HAP-1 (cell line): ENCODE data around the gene TGFB3.
"Not testable (repeated sequence)": the region's sequence is repeated elsewhere in the genome, so short reads cannot be mapped to it uniquely, and the experiment has no call there.

Source experiments
- DNase-seq, 2 experiments: peaks; one replicate each; pipeline ENCODE4 v3.0.0-alpha.2; 2016 to 2020; ENCODE audit warnings: low spot score in 2 of 2
- H3K27me3 ChIP-seq: fragments of 250-450 bp; sonication (Bioruptor Pico); 2 replicates; pipeline ENCODE4 v1.5.1; 2020; ENCODE audit warnings: low read depth, mild to moderate bottlenecking, moderate library complexity
- H3K36me3 ChIP-seq: fragments of 250-450 bp; sonication (Bioruptor Pico); replicated peaks from 2 replicates; pipeline ENCODE4 v1.5.1; 2020; ENCODE audit warnings: mild to moderate bottlenecking
- H3K4me1 ChIP-seq: fragments of 250-450 bp; sonication (Bioruptor Pico); 2 replicates; pipeline ENCODE4 v1.5.1; 2020; ENCODE audit warnings: mild to moderate bottlenecking
- H3K4me3 ChIP-seq: fragments of 250-450 bp; sonication (Bioruptor Pico); 2 replicates; pipeline ENCODE4 v1.5.1; 2020; ENCODE audit warnings: mild to moderate bottlenecking, moderate library complexity
- H3K9me3 ChIP-seq: fragments of 250-450 bp; sonication (Bioruptor Pico); 2 replicates; pipeline ENCODE4 v1.5.1; 2020; ENCODE audit warnings: mild to moderate bottlenecking, moderate library complexity
- in situ Hi-C: fragments of 300-500 bp; cut with MboI; formaldehyde crosslinking; loops from 3 replicates; pipeline ENCODE4 v1.14.3; 2020; ENCODE audit warnings: low sequenced_read_pairs, inconsistent platforms, mixed read lengths

Gene TGFB3

GRCh38 chr14:75925141-75925840, 56.5 kb downstream of the TGFB3 start:
- H3K36me3 ChIP-seq = not testable (repeated sequence)

DNA sequence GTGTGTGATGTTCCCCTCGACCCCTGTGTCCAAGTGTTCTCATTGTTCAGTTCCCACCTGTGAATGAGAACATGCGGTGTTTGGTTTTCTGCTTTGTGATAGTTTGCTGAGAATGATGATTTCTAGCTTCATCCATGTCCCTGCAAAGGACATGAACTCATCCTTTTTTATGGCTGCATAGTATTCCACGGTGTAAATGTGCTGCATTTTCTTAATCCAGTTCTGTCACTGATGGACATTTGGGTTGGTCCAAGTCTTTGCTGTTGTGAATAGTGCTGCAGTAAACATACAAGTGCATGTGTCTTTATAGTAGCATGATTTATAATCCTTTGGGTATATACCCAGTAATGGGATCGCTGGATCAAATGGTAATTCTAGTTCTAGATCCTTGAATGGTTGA, 61.4 kb downstream of the TGFB3 start:
- DNase-seq, H3K4me1 ChIP-seq, H3K36me3 ChIP-seq, H3K4me3 ChIP-seq, in situ Hi-C loops, H3K27me3 ChIP-seq, H3K9me3 ChIP-seq: not testable (repeated sequence)

More at GRCh38 chr14:75925141-75925840, 56.5 kb downstream of the TGFB3 start:
- H3K27me3 ChIP-seq, in situ Hi-C loops, H3K4me1 ChIP-seq, DNase-seq, H3K9me3 ChIP-seq, H3K4me3 ChIP-seq: not testable (repeated sequence)

DNA sequence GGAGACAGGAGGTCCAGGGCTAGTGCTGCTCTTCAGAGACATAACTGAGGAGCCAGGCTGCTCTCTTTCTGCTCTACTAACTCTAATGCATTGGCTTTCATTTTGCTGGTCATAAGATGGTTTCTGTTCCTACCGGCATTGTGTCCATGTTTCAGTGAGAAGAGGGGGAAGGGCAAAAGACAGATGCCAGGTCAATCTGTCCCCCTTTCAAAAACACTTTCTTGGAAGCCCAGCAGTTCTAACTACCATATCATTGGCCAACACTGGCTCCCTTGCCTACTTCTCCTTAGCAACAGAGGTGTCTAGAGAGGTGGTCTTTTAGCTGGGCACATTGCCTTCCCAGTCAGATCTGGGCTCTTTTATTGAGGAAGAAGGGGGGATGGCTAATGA, 63.9 kb downstream of the TGFB3 start:
- in situ Hi-C loops = no loop called here
- H3K9me3 ChIP-seq = no peaks in the 10 kb centered on the region
- DNase-seq = no peak
- H3K27me3 ChIP-seq = no peaks in the 10 kb centered on the region
- H3K4me1 ChIP-seq = no peaks in the 10 kb centered on the region
- H3K36me3 ChIP-seq = no peaks in the 10 kb centered on the region
- no peak overlapping the region for H3K4me3 ChIP-seq

GRCh38 chr14:75917322-75917945, 64.4 kb downstream of the TGFB3 start:
- in situ Hi-C loops = no loop called here
- no peak for DNase-seq

DNA sequence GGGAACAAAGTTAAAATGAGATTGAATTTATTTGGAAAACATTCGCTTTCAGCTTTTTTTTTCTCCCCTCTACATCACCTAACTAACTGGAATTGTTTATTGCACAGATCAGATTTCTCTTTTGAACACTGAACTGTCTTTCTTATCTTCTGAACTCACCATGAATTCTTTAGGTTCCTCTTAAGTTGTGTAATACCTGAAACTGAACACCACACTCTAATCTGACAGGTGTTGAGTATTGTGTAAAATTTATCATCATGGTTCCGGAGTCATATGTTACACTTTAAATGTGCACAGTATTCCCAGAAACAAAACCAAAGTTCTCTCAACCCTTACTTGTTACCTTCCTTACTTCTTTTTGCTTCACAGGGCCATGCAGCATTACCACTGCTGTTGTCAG, 66.8 kb downstream of the TGFB3 start:
- Histone ChIP-seq H3K27me3 (no peaks in the 10 kb centered on the region), H3K4me1 (no peaks in the 10 kb centered on the region), H3K9me3 (no peaks in the 10 kb centered on the region), H3K4me3 (no peak overlapping the region), H3K36me3 (no peaks in the 10 kb centered on the region)
- in situ Hi-C loops = no loop called here
- DNase-seq = no peak

More at GRCh38 chr14:75917322-75917945, 64.4 kb downstream of the TGFB3 start:
- Histone ChIP-seq H3K4me1 (no peaks in the 10 kb centered on the region), H3K36me3 (no peaks in the 10 kb centered on the region), H3K9me3 (no peaks in the 10 kb centered on the region), H3K27me3 (no peaks in the 10 kb centered on the region), H3K4me3 (no peak overlapping the region)

DNA sequence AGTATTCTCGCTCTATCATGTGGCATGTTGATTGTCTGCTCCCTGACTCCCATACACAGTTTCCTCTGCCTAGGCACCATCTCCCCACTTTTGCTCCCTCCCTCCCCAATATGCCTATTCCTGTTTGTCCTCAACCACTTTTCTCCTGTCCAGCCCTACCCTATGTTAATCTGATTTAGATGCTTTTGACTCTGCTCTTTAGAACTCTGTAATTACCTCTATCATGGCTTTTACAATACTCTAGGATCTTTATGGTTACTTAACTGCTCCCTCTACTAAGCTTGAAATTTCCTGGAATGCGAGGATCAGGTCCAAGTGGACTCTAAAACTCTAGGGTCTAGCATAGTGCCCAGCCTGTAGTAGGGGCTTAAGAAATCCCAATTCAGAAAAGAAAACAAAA, 68.6 kb downstream of the TGFB3 start:
- no peaks in the 10 kb centered on the region for H3K9me3 ChIP-seq
- no peaks in the 10 kb centered on the region for H3K4me1 ChIP-seq
- in situ Hi-C loops = no loop called here
- DNase-seq = no peak
- H3K4me3 ChIP-seq = no peak overlapping the region
- H3K36me3 ChIP-seq = no peaks in the 10 kb centered on the region
- H3K27me3 ChIP-seq = no peaks in the 10 kb centered on the region

DNA sequence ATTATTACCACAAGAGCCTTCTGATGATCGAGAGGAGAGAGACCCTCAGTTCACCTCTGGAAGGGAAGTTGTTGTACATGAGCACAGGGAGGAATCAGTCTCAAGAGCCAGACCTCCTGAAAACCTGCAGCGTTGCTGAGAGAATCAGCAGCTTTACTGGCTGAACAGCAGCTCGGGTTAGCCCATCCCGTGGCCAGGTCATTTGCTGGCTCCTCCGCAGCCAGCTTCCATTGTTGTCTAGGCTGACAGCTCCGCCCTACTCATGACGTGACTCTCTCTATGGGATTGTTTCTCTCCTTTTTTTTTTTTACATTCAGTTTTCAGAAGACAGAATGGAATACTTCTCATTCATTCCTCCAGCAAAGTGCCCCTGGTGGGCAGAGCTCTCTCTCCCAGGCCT, 69.9 kb downstream of the TGFB3 start:
- Histone ChIP-seq H3K9me3 (no peaks in the 10 kb centered on the region), H3K4me3 (no peak overlapping the region), H3K4me1 (no peaks in the 10 kb centered on the region), H3K27me3 (no peaks in the 10 kb centered on the region), H3K36me3 (no peaks in the 10 kb centered on the region)
- DNase-seq = peak in 1 of 2 experiments; percentile 55
- in situ Hi-C loops = no loop called here

DNA sequence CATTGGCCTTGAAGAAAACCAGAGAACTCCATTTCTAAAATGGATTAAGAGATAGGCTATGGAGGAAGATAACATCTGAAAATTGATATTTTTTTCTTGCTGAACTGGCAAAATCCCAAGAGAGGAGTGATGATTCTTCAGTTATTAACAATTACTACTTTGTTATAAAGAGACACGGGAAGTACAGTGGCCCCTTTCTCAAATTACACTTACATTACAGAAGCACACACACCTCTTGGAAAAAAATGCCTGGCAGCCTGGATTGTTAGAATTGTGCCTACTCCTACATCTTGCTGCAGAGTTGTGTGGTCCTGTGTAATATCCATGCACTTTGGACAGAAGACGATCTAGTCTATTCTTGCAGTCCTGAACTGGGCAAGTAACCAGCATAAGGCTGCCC, 71.7 kb downstream of the TGFB3 start:
- Histone ChIP-seq H3K4me1 (no peaks in the 10 kb centered on the region), H3K4me3 (no peak overlapping the region), H3K9me3 (no peaks in the 10 kb centered on the region), H3K27me3 (no peaks in the 10 kb centered on the region), H3K36me3 (no peaks in the 10 kb centered on the region)
- in situ Hi-C loops = no loop called here
- no peak for DNase-seq

- H3K36me3 ChIP-seq = no peaks in the 10 kb centered on the region
- H3K27me3 ChIP-seq = no peaks in the 10 kb centered on the region
- H3K4me1 ChIP-seq = no peaks in the 10 kb centered on the region
- no peaks in the 10 kb centered on the region for H3K9me3 ChIP-seq
- in situ Hi-C loops = no loop called here
- no peak overlapping the region for H3K4me3 ChIP-seq
- DNase-seq = no peak
Measured at GRCh38 chr14:75909630-75910029, 72.2 kb downstream of the TGFB3 start.
